Ectodermal cell (in vitro differentiated cells): ENCODE measurements around the gene RPS17.

Experiments
- H3K27ac ChIP-seq: 2 replicates; pipeline ENCODE4 v1.7.0; 2013; ENCODE audit warnings: mild to moderate bottlenecking, low read depth, low read length; ENCODE audit not compliant: insufficient read depth, poor library complexity, severe bottlenecking
- H3K27me3 ChIP-seq: 2 replicates; pipeline ENCODE4 v1.7.0; 2013; ENCODE audit warnings: mild to moderate bottlenecking, low read length; ENCODE audit not compliant: insufficient read depth, control insufficient read depth, poor library complexity, severe bottlenecking
- H3K36me3 ChIP-seq: one replicate; pipeline ENCODE4 v1.7.0; 2013; ENCODE audit warnings: low read length; ENCODE audit not compliant: control insufficient read depth, insufficient read depth
- H3K4me1 ChIP-seq: one replicate; pipeline ENCODE4 v1.7.0; 2013; ENCODE audit warnings: low read length; ENCODE audit not compliant: control insufficient read depth, insufficient read depth
- H3K4me3 ChIP-seq: 2 replicates; pipeline ENCODE4 v1.7.0; 2013; ENCODE audit warnings: low read depth, low read length, control low read depth; ENCODE audit not compliant: insufficient read depth
- H3K9me3 ChIP-seq: 2 replicates; pipeline ENCODE4 v1.7.0; 2013; ENCODE audit warnings: mild to moderate bottlenecking, low read length, moderate library complexity; ENCODE audit not compliant: control insufficient read depth
- WGBS, 2 experiments: methylation state at CpG; one replicate each; pipeline ENCODE4 v1.1.7; 2013; ENCODE audit warnings: missing lambda C conversion rate in 2 of 2; 5-methylcytosine and 5-hydroxymethylcytosine counted together

The RPS17 gene

DNA sequence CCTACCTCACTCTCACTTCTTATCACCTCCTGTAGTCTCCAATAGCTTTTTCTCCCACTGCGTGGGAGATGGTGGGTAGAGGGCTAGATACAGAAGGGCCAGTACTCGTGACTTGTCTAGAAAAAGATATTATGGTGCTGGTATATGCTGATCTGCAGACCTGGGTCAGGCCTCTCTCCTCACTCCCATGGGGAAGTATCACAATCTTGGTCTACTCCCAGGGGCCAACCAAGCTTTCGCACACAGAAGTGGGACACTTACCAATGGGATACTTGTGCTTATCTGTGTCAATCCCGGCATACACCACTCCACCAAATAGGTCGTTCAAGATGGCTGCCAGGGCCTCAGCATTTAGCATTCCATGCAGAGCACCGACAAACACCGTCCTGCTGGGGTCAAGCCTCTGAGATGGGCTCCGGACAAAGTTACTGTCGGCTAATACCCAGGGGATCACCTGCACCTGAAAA, 9.0 kb upstream of the RPS17 start:
- Histone ChIP-seq H3K4me3 (no peak overlapping the region), H3K4me1 (peaks cover 1% of the 10 kb centered on the region), H3K27me3 (no peaks in the 10 kb centered on the region), H3K9me3 (no peaks in the 10 kb centered on the region), H3K36me3 (no peaks in the 10 kb centered on the region), H3K27ac (no peak overlapping the region)
- 95 to 96% methylated on average over 9 of the region's 9 CpGs for WGBS, 2 experiments

DNA sequence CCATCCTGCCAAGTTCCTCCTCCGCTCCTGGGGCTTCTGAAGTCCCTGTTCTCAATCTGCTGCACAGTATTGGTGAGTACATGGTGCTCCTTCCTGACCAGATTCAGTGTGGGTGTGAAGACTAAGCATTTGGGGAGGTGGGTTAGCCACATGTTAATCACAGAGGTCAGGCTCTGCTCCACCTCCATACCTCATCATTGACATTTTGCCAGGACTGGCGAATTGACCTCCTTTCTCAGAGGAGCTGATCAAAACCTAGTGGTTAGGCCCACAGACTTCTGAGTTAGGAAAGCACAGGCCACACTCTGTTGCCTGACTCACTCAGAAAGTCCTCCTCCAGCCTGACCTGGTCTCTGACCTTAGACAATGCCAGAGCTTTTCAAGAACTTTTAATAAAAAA, 8.4 kb upstream of the RPS17 start:
- Histone ChIP-seq H3K9me3 (no peaks in the 10 kb centered on the region), H3K36me3 (no peaks in the 10 kb centered on the region), H3K27me3 (no peaks in the 10 kb centered on the region), H3K4me3 (no peak overlapping the region), H3K27ac (no peak overlapping the region), H3K4me1 (peaks cover 7% of the 10 kb centered on the region)
- WGBS, 2 experiments, result 90 to 92% methylated on average over 2 of the region's 2 CpGs

DNA sequence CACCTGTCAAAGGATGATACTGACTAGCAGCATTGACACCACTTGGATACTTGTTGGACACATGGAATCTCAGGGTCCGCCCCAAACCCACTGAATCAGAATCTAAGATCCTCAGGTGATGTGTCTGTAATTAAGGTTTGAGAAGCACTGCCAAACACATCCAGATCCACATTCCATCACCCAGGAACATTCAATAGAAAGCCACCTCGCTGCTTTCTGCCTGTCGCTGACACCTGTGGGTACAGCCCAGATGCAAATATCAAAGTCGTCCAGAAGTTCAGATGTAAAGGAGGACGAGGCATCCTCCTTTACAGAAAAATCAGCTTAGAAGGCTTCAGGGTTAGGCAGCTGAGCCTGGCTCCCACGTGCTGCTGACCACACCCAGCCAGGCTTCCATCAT, 5.2 kb upstream of the RPS17 start:
- Histone ChIP-seq H3K27me3 (no peaks in the 10 kb centered on the region), H3K27ac (no peak overlapping the region), H3K4me1 (peaks cover 17% of the 10 kb centered on the region), H3K9me3 (no peaks in the 10 kb centered on the region), H3K4me3 (no peak overlapping the region), H3K36me3 (no peaks in the 10 kb centered on the region)
- 86% methylated on average over 6 of the region's 6 CpGs for WGBS, 2 experiments

DNA sequence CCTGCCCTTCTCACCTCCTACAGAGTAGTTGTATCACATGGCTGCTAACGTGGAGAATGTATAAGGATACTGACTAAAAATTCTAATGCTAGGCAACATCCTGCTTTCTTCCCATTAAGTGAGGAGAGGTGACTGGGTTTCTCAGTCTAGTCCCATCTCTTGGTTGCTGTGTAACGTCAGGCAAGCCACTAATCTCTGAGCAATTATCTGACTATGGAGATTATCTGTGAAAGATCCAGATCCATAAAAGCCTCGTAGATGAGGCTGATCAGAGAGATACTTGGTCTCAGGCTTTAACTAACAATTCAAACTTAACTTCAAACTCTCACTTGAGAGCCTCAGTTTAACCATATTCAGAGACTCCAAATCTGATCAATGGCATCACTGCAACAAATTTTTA, 4.7 kb upstream of the RPS17 start:
- H3K4me3 ChIP-seq, result no peak overlapping the region
- H3K36me3 ChIP-seq, result no peaks in the 10 kb centered on the region
- H3K27me3 ChIP-seq, result no peaks in the 10 kb centered on the region
- H3K4me1 ChIP-seq, result peaks cover 17% of the 10 kb centered on the region
- no peak overlapping the region for H3K27ac ChIP-seq
- 81 to 95% methylated on average over 2 to 3 of the region's 3 CpGs for WGBS, 2 experiments
- no peaks in the 10 kb centered on the region for H3K9me3 ChIP-seq

DNA sequence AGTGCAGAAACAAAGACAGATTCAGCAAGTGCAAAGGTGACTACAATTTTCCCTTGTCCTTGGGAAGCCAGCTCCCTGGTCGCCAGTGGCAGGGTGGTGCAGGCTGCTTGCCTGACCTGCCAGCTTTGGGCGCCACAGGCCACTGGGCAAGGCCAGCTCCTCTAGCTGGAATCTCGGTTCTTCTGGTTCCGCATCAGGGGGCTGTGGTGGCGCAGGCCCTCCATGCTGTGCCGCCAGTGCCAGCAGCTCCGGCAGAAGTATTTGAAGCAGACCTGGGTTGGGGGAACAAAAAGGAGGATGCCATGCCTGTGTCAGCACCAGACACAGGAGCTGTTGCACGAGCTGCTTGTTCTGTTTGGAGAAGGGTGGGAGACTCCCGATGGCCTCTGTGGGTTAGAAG, 4.2 kb upstream of the RPS17 start:
- WGBS, 2 experiments, result 92% methylated on average over 9 of the region's 9 CpGs
- no peak overlapping the region for H3K27ac ChIP-seq

DNA sequence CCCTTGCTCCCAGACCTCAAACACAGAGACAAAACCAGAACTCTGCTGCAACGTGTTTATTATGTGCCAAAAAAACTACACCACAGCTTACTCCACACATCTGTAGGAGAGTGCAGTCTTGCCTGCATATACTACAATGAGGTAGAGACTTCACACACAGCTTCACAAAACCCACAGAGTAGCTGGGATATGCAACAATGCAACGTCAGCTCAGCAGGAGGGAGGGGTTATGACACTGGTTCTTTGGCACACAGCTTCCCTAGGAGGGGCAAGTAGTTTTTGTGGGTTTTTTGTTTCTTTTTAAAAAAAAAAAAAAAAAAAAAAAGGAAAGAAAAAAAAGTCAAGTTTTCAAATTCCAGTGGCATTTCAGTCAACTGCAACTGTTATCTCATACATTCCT, 2.9 kb upstream of the RPS17 start:
- H3K9me3 ChIP-seq, result no peaks in the 10 kb centered on the region
- H3K4me3 ChIP-seq, result no peak overlapping the region
- H3K36me3 ChIP-seq, result peaks cover 5% of the 10 kb centered on the region

More for the DNA sequence above, 4.2 kb upstream of the RPS17 start:
- Histone ChIP-seq H3K36me3 (no peaks in the 10 kb centered on the region), H3K4me1 (peaks cover 17% of the 10 kb centered on the region), H3K27me3 (no peaks in the 10 kb centered on the region), H3K9me3 (no peaks in the 10 kb centered on the region), H3K4me3 (no peak overlapping the region)

DNA sequence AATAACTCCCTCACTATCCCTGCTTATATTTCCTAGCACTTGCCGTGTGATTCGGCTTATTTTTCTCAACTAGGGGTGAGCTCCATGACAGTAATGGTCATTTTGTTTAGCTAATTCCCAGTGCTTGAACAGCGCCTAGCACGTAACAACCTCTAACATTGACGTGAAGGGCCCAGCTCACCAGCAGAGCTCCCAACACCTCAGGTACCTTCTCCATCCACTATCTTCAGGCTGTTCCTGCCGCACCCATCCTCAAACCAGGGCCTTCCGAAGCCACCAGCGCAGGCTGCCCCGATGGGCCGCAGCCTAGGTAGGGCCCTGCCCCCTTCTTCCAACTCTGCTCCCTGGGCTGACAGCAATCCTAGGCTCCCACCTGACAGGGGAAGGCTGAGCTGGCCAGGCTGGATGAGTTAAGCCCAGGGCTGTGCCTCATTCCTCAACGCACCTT, 751 bp upstream of the RPS17 start:
- peaks cover 26% of the 10 kb centered on the region for H3K36me3 ChIP-seq
- H3K9me3 ChIP-seq, result no peaks in the 10 kb centered on the region
- no peaks in the 10 kb centered on the region for H3K27me3 ChIP-seq
- peak overlapping the region; percentile 94 for H3K4me3 ChIP-seq
- WGBS, 2 experiments, result 38 to 41% methylated on average over 11 of the region's 11 CpGs
- H3K4me1 ChIP-seq, result peaks cover 19% of the 10 kb centered on the region
- H3K27ac ChIP-seq, result no peak overlapping the region

More for the DNA sequence above, 2.9 kb upstream of the RPS17 start:
- Histone ChIP-seq H3K4me1 (peaks cover 19% of the 10 kb centered on the region), H3K27me3 (no peaks in the 10 kb centered on the region), H3K27ac (no peak overlapping the region)
- 16 to 19% methylated on average over 2 of the region's 2 CpGs for WGBS, 2 experiments

DNA sequence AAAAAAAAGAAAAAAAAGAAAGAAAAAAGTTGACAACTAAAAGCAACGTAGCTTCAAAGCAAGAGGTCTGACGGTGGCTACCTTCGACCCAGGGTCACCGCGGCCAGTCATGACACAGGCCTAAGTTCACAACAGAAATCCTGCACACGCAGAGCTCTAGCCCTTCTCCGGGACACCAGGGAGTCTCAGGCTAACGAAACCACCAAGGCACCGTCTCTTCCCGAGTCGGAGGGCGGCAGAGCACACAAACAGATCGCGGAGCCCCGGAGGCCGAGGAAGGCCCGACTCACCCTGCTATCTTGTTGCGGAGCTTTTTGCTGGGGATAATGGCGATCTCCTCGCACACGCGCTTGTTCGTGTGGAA, 584 bp downstream of the RPS17 start:
- Histone ChIP-seq H3K27ac (peak overlapping the region; percentile 84), H3K27me3 (no peaks in the 10 kb centered on the region), H3K36me3 (peaks cover 32% of the 10 kb centered on the region), H3K4me3 (peak overlapping the region; percentile 94), H3K9me3 (no peaks in the 10 kb centered on the region), H3K4me1 (peaks cover 19% of the 10 kb centered on the region)
- 0 to 1% methylated on average over 23 of the region's 23 CpGs for WGBS, 2 experiments

DNA sequence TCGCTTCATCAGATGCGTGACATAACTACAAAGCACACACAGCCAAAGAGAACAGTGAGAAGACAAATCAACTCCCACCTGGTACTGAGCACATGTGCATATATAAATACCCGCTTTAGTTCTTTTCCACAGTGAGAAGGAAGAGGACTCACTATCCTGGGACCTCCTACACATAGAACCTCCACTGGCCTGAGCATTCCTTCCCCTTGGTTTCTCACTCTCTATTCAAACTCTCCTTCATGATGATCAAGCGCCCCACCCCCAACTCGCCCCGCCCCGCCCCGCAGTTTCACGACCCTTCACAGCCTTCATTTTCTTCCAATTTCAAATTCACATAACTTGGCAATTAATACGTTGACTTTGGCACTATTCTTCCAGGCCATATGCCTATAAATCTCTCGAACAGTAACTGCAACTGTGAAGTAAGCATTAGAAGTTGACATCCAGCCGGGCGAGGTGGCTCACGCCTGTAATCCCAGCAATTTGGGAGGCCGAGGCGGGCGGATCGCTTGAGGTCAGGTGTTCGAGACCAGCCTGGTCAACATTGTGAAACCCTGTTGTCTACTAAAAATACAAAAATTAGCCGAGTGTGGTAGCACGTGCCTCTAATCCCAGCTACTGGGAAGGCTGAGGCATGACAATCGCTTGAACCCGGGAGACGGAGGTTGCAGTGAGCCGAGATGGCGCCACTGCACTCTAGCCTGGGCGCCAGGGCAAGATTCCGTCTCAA, 1.1 kb downstream of the RPS17 start:
- peaks cover 33% of the 10 kb centered on the region for H3K36me3 ChIP-seq
- no peaks in the 10 kb centered on the region for H3K27me3 ChIP-seq
- 13 to 14% methylated on average over 28 of the region's 28 CpGs for WGBS, 2 experiments
- peak overlapping the region; percentile 94 for H3K4me3 ChIP-seq
- peaks cover 17% of the 10 kb centered on the region for H3K4me1 ChIP-seq
- H3K27ac ChIP-seq, result no peak overlapping the region
- H3K9me3 ChIP-seq, result no peaks in the 10 kb centered on the region

DNA sequence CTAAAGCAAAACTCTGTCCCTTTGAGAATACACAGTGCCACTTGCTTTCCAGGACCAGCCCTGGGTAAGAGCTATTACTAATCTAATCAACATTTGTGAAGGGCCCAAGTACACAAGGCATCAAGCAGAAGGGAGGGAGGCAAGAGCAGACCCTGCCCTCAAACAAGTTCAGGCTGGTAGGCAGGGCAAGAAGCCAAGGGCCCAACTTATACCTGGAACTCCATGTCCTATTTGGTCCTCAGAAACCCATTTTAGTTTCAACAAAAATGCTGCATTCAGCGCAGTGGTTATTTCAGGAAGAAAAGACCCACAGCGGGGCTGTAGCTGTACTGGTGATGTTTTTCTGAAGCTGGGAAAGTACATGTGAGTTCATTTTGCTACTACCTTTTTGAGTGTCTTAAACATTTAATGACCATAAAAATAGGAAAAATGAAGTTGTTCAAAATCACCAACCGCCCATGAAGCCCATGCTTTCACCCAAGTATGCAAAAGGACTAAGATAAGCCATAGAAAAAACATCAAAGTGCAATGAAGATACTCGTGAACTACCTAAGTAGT, 2.8 kb downstream of the RPS17 start:
- peaks cover 36% of the 10 kb centered on the region for H3K36me3 ChIP-seq
- no peaks in the 10 kb centered on the region for H3K9me3 ChIP-seq
- H3K27me3 ChIP-seq, result no peaks in the 10 kb centered on the region
- 99% methylated on average over 4 of the region's 4 CpGs for WGBS, 2 experiments
- no peak overlapping the region for H3K4me3 ChIP-seq
- no peak overlapping the region for H3K27ac ChIP-seq
- H3K4me1 ChIP-seq, result peaks cover 2% of the 10 kb centered on the region
